HEK293 (cell line): ENCODE results near the gene CEBPB.

Experiments
- ATF2 ChIP-seq: fragments of 450-650 bp; formaldehyde crosslinking; IDR thresholded peaks from 2 replicates; pipeline ENCODE4 v1.5.1; 2016; ENCODE audit warnings: missing biosample characterization, missing genetic modification characterization, low read depth
- CTCF ChIP-seq: fragments of 450-650 bp; formaldehyde crosslinking; IDR thresholded peaks from 2 replicates; pipeline ENCODE4 v1.5.1; 2016; ENCODE audit warnings: missing biosample characterization, missing genetic modification characterization
- YY1 ChIP-seq: fragments of 450-650 bp; formaldehyde crosslinking; IDR thresholded peaks from 2 replicates; pipeline ENCODE4 v1.5.1; 2018; ENCODE audit warnings: missing biosample characterization, missing genetic modification characterization
- ZBTB49 ChIP-seq: fragments of 450-650 bp; formaldehyde crosslinking; IDR thresholded peaks from 2 replicates; pipeline ENCODE4 v1.5.1; 2016; ENCODE audit warnings: missing biosample characterization, missing genetic modification characterization, low read depth
- ZBTB7A ChIP-seq: fragments of 450-650 bp; formaldehyde crosslinking; IDR thresholded peaks from 2 replicates; pipeline ENCODE4 v1.5.1; 2016; ENCODE audit warnings: low read depth, missing biosample characterization, missing genetic modification characterization
- ZFP3 ChIP-seq: fragments of 450-650 bp; formaldehyde crosslinking; IDR thresholded peaks from 2 replicates; pipeline ENCODE4 v1.5.1; 2016; ENCODE audit warnings: low read depth, missing biosample characterization, missing genetic modification characterization
- ZNF155 ChIP-seq: fragments of 450-650 bp; formaldehyde crosslinking; IDR thresholded peaks from 2 replicates; pipeline ENCODE4 v1.5.1; 2016; ENCODE audit warnings: missing biosample characterization, missing genetic modification characterization
- ZNF585B ChIP-seq: fragments of 450-650 bp; formaldehyde crosslinking; IDR thresholded peaks from 2 replicates; pipeline ENCODE4 v1.5.1; 2016; ENCODE audit warnings: missing biosample characterization, missing genetic modification characterization

GRCh38 chr20:50174456-50174855, 16.2 kb upstream of the CEBPB start:
- TF ChIP-seq ZNF585B (tag by site-specific recombination) (no peak), CTCF (tag by site-specific recombination) (no peak), ZNF155 (no peak), ATF2 (tag by site-specific recombination) (no peak), ZBTB49 (tag by site-specific recombination) (no peak), YY1 (no peak), ZFP3 (tag by site-specific recombination) (no peak), ZBTB7A (tag by site-specific recombination) (no peak)
